KOPT-K1 (cell line): ENCODE data around the gene SPOCK1.
"Not testable (repeated sequence)": the region's sequence is repeated elsewhere in the genome, so short reads cannot be mapped to it uniquely, and the experiment has no call there.

Experiments
- H3K27ac ChIP-seq: fragments of 200-600 bp; sonication (generic); 2 replicates; pipeline ENCODE4 v1.5.1; 2016; ENCODE audit warnings: antibody characterized with exemption, mild to moderate bottlenecking, low read depth, low read length; ENCODE audit not compliant: poor library complexity, severe bottlenecking
- H3K36me3 ChIP-seq: fragments of 200-600 bp; sonication (generic); 2 replicates; pipeline ENCODE4 v1.5.1; 2017; ENCODE audit warnings: antibody characterized with exemption, mild to moderate bottlenecking, low read length, moderate library complexity; ENCODE audit not compliant: insufficient read depth
- H3K9me3 ChIP-seq: fragments of 200-600 bp; sonication (generic); 2 replicates; pipeline ENCODE4 v1.5.1; 2017; ENCODE audit warnings: antibody characterized with exemption, low read length, mild to moderate bottlenecking; ENCODE audit not compliant: insufficient read depth, poor library complexity, severe bottlenecking

SPOCK1 gene

GRCh38 chr5:137234973-137235943 lies 263.9 kb downstream of the SPOCK1 start:
- Histone ChIP-seq H3K36me3 (no peaks in the 10 kb centered on the region), H3K9me3 (no peaks in the 10 kb centered on the region), H3K27ac (no peak overlapping the region)

- Histone ChIP-seq H3K9me3 (no peaks in the 10 kb centered on the region), H3K27ac (no peak overlapping the region)
Observed at GRCh38 chr5:137233726-137234125, 265.4 kb downstream of the SPOCK1 start.

DNA sequence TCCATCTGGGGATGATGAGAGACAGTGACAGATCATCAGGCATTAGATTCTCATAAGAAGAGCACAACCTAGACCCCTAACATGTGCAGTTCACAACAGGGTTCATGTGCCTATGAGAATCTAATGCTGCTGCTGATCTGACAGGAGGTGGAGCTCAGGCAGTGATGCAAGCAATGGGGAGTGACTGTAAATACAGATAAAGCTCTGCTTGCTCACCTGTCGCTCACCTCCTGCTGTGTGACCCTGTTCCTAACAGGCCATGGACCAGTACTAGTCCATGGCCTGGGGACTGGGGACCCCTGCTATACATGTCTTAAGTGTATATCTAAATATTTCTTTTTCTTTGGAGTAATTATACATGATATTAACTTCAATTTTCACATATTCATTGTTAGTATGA lies 265.8 kb downstream of the SPOCK1 start:
- H3K27ac ChIP-seq, H3K9me3 ChIP-seq, H3K36me3 ChIP-seq: not testable (repeated sequence)

More at GRCh38 chr5:137233726-137234125, 265.4 kb downstream of the SPOCK1 start:
- no peaks in the 10 kb centered on the region for H3K36me3 ChIP-seq

DNA sequence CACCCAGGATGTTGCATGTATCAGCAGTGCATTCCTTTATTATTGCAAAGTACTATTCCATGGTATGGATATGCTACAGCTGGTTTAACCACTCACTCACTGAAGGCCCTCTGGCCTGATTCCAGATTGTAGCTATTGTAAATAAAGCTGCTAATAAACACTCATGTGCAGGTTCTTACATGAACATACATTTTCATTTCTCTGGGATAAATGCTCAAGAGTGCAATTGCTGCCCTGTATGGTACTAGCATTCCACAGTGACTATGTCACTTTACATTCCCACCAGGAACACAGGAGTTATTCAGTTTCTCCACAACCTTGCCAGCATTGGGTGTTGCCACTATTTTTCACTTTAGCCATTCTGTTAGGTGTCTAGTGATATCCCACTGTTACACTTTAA lies 267.6 kb downstream of the SPOCK1 start:
- H3K9me3 ChIP-seq: no peaks in the 10 kb centered on the region
- no peak overlapping the region for H3K27ac ChIP-seq
- H3K36me3 ChIP-seq: no peaks in the 10 kb centered on the region

GRCh38 chr5:137228816-137229215 lies 270.3 kb downstream of the SPOCK1 start:
- Histone ChIP-seq H3K36me3 (no peaks in the 10 kb centered on the region), H3K9me3 (no peaks in the 10 kb centered on the region), H3K27ac (no peak overlapping the region)

GRCh38 chr5:137226081-137226480 lies 273.0 kb downstream of the SPOCK1 start:
- no peaks in the 10 kb centered on the region for H3K9me3 ChIP-seq
- no peaks in the 10 kb centered on the region for H3K36me3 ChIP-seq
- H3K27ac ChIP-seq: no peak overlapping the region

DNA sequence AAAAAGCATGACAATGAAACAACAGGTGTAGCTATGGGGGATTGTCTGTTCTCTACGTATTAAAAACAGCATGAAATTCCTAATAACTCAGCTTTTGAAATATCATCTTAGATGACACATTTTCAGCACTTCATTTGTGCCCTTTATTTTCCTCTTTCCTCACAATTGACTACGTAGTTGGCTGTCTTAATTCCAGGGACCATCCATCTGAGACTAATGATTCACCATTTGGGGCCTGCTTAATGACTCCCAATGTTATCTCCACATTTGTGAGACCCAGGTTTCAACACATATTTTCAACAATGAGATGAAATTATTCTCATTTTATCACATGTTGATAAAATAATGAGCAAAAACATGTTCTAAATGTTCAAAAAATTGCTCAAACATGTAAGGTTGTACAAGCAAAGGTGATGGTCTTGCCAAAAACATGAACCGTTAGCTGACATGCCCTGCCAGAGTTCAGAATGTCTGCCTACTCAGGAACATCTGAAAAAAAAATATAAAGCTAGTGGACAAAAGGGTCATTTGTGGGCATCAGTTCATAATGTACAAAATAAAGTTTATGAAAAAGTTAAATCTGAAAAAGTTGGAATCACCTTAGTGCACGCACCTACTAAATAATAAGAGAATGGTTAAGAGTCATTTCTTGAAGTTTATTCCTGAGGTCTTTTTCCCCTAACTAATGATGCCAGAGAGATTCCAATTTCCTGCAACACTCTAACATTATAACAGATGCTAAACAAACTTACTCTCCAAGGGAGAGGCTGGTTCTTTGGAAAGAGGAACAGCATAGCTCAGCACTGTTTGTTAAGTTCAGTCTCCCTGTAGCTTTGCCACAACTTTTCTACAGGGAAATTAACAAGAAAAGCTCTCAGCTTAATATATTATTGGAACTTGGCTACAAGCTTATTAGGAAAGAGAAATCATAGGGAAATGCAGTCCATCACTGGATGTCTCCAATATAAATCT lies 275.5 kb downstream of the SPOCK1 start:
- Histone ChIP-seq H3K9me3 (no peaks in the 10 kb centered on the region), H3K36me3 (no peaks in the 10 kb centered on the region), H3K27ac (no peak overlapping the region)

GRCh38 chr5:137221943-137222342 lies 277.2 kb downstream of the SPOCK1 start:
- H3K27ac ChIP-seq: no peak overlapping the region
- H3K36me3 ChIP-seq: no peaks in the 10 kb centered on the region
- no peaks in the 10 kb centered on the region for H3K9me3 ChIP-seq

GRCh38 chr5:137220523-137220927 lies 278.6 kb downstream of the SPOCK1 start:
- Histone ChIP-seq H3K36me3 (no peaks in the 10 kb centered on the region), H3K9me3 (no peaks in the 10 kb centered on the region), H3K27ac (no peak overlapping the region)

DNA sequence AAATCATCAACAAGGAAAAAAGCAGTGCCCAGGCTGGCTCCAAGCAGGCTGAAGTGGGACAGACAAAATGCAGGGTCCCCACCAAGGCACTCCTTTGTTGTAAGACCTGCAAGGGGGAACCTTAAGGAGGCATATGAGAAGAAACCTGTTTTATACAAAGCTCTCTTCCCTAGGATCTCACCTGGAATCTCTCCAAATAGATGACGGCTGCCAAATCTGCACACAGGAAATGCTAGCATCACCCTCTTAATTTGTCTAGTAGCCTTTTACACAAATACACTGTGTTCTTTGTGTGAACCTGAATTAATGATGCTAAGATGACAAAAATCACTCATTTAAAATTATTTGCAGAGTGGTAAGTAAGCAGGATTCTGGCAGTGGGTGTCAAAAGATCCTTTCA lies 280.2 kb downstream of the SPOCK1 start:
- Histone ChIP-seq H3K36me3 (no peaks in the 10 kb centered on the region), H3K27ac (no peak overlapping the region)

DNA sequence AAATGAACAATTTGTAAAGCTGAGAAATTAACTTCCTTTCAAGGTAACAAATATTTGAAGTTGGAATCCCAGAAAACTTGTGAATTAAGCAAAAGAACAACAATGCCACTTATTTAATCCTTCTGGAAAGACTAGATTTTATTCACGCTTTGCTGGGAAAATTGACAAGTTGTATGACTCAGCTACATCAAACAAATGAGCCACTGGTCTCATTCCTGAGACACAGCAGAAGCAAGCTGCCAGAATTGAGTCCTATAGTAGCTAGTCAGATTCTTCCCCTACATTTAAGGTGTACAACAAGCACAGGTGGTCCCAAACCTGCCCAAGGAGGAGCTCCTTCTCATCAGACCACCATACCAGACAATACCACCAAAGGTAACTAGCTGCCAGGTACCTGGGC lies 280.7 kb downstream of the SPOCK1 start:
- H3K27ac ChIP-seq: no peak overlapping the region
- no peaks in the 10 kb centered on the region for H3K36me3 ChIP-seq
- H3K9me3 ChIP-seq: no peaks in the 10 kb centered on the region

More for the DNA sequence above, 280.2 kb downstream of the SPOCK1 start:
- H3K9me3 ChIP-seq: no peaks in the 10 kb centered on the region

- no peak overlapping the region for H3K27ac ChIP-seq
- no peaks in the 10 kb centered on the region for H3K36me3 ChIP-seq
- H3K9me3 ChIP-seq: no peaks in the 10 kb centered on the region
Observed at GRCh38 chr5:137217599-137218200, 281.4 kb downstream of the SPOCK1 start.

- no peaks in the 10 kb centered on the region for H3K9me3 ChIP-seq
- H3K36me3 ChIP-seq: no peaks in the 10 kb centered on the region
- H3K27ac ChIP-seq: no peak overlapping the region
Observed at GRCh38 chr5:137216976-137217598, 282.0 kb downstream of the SPOCK1 start.

DNA sequence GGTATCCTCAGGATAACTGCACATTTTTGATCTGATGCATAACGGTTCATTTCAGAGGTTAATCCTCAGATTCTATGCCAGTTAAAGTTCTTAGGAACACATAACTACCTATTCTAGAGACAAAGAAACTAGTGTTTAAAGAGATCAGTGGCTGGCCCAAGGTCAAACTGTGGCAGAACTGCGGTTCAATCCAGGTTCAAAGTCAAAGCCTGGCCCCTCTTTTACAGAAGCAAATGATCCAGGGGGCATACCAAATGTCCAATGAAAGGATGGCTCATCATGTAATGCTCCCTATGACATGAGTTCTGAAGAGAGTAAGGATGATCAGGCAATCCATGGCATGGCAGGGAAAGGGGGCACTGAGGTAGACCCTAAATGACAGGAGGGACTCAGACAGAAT lies 283.3 kb downstream of the SPOCK1 start:
- Histone ChIP-seq H3K27ac (no peak overlapping the region), H3K36me3 (no peaks in the 10 kb centered on the region), H3K9me3 (no peaks in the 10 kb centered on the region)
